Hematopoietic multipotent progenitor cell (in vitro differentiated cells): ENCODE measurements around the gene LRRTM4. TPM values are rescaled to one million over a fixed set of nuclear protein-coding genes. Genes with fewer than 3 reads are reported as not detected.

Experiments used
- DNase-seq, 3 donors: peaks; one replicate each; pipeline ENCODE4 v3.0.0-alpha.2; 2011 to 2015; ENCODE audit warnings: low read depth in 2 of 3, low spot score in 2 of 3
- total RNA-seq: library from RNA; depleted of rRNA; stranded (reverse); fragments of >200 nt; gene quantifications from one replicate; pipeline ENCODE4 v1.2.3, GENCODE V29; 2012

The LRRTM4 gene
- not detected for total RNA-seq

DNA sequence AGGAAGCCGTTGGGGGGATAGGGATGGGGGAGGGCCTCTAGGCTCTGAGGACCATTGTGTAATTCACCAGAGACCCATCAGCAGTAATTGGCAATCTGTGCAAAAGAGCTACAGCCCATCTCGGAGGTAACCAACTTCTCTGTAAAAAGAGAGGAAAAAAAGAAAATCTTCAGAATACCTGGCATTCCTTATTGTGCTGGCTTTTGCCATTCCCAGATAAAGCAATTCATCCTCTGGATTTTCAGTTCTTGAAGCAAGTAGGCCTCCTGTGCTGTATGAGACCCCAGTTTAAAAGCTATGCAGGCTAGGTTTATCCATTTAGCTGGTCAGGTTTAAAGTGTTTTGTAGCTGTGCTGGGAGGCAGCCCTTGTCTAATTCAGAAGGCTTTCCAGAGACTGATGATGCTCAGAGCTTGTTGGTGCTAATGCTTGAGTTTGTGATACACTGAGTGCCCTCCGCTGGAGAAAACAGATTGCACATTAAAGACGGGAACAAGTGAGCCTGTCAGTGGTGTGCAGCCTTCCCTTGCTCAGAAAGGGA lies at the start of gene LRRTM4:
Gene LRRTM4 (minus strand): TSS at position 446 of the 540 bp plus-strand sequence.
- no peak for DNase-seq

GRCh38 chr2:77571545-77571944 lies 49.4 kb upstream of the LRRTM4 start:
- DNase-seq: no peak

DNA sequence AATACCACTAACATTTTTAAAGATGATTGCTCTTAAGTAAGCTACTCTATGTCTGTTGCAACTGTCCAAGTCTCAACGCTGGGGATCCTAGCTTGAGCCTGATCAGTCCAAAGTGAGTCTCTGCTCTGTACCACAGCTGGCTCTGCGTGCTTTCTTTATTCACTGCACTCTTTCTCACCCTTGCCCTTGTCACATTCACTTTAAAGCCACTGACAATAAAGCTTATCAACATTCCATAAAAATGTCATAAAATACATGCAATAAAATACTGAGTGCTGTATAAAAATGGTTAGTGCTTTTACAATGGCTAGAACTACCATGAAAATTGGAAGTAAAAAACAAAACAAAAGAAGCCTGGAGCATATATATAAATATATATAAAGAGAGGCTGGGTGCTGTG lies 45.5 kb upstream of the LRRTM4 start:
- DNase-seq: no peak

DNA sequence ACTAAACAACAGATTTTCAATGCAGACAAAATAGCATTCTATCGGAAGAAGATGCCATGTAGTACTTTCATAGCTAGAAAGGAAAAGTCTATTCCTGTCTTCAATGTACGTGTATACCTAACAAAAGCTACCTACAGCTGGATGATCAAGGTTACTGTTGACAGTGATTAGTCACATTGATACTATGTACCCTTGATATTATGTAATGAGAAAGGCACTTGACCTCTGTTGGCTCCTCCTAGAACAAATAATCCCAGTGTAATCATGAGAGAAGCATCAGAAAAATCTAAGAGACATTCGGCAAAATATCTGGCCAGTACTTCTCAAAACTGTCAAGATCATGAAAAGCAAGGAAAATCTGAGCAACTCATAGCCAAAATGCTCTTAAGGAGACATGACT lies 44.4 kb upstream of the LRRTM4 start:
- no peak for DNase-seq

- no peak for DNase-seq
Measured at GRCh38 chr2:77566131-77566530, 44.0 kb upstream of the LRRTM4 start.

GRCh38 chr2:77552956-77553355 lies 30.8 kb upstream of the LRRTM4 start:
- no peak for DNase-seq

DNA sequence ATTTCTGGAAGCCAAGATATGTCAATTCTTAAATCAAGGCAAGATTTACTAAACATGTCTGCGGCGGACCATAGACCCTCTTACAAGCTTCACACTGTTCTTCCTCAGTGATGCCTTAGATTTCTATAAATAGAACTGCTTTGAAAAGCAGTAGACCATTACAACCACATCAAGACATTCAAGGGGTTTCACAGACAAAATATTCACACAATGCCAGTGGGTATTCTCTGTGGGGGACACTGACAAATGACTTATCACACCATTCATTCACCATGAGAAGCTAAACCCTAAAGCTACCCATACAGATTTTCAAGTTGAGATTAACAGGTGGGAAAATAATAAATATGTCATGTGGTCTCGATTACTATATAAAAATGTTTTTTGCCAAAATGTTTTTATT lies 15.9 kb upstream of the LRRTM4 start:
- DNase-seq: no peak

- DNase-seq: no peak
Measured at GRCh38 chr2:77522888-77523287, 712 bp upstream of the LRRTM4 start.

DNA sequence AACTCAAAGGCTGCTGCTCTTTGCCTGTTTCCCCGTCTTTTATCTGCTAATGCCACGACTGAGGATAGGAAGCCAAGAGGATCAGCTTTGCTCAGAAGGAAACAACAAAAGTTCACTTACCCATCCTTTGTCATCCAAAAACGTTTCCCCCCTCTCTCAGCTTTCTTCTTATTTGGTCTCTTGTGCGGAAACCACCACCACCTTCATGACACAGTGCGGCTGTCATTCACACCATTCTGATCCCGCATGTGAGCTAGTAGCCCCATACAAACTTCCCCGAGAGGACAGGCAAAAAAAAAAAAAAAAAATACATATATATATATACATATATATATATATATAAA lies 656 bp downstream of the LRRTM4 start:
- no peak for DNase-seq

- DNase-seq: no peak
Measured at GRCh38 chr2:77520641-77521547, 1.3 kb downstream of the LRRTM4 start.

- no peak for DNase-seq
Measured at GRCh38 chr2:77519888-77520506, 2.2 kb downstream of the LRRTM4 start.

DNA sequence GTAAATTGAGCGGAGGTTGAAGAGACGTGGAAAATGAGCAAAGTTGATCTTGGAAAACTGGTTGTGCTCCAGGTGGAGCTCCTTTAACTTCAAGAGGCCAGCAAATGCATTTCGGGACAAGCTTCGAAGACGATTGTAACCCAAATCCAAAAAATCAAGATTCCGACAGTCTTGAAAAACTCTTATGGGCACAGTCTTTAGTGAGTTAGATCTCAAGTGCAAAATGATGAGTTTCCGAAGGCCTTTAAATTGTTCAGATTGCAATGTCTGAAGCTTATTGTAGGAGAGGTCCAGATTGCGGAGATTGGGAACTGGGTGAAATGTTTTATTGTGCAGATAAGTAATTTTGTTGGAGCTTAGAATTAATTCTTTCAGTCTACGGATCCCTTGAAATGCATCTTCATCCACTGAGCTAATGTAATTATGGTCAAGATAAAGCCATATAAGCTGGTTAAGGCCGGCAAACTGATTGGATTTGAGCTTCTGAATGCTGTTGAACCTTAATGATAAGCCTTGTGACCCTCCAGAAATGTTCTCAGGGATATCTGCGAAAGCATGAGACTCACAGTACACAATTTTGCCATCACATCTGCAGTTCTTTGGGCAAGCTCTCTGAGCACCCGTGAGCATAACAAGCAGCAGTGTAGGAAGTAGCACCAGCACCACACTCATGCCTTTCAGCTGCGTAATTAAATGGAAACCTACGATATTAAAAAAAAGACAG lies 2.9 kb downstream of the LRRTM4 start:
- DNase-seq: no peak

GRCh38 chr2:77518311-77518710 lies 3.9 kb downstream of the LRRTM4 start:
- no peak for DNase-seq

GRCh38 chr2:77513191-77513590 lies 9.0 kb downstream of the LRRTM4 start:
- DNase-seq: no peak

DNA sequence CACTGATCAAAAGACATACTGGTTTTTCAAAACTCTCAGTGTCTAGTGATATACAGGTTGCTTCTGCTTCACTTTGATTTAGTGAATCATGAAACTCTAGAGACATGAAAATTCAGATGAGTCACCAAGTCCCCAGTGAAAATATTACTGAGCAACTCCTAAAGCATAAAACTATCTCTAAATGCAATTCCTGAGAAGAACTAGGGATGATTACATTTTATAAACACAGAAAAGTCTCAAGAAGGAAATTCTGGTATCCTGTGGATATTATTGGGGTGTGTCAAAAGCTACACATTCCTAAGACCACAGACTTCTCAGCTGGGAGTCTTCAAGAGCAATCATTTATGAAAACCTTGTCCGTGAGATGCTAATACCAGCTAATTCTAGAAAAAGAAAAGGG lies 9.7 kb downstream of the LRRTM4 start:
- DNase-seq: no peak

- DNase-seq: no peak
Measured at GRCh38 chr2:77508511-77508910, 13.7 kb downstream of the LRRTM4 start.

- DNase-seq: no peak
Measured at GRCh38 chr2:77507657-77508056, 14.5 kb downstream of the LRRTM4 start.

DNA sequence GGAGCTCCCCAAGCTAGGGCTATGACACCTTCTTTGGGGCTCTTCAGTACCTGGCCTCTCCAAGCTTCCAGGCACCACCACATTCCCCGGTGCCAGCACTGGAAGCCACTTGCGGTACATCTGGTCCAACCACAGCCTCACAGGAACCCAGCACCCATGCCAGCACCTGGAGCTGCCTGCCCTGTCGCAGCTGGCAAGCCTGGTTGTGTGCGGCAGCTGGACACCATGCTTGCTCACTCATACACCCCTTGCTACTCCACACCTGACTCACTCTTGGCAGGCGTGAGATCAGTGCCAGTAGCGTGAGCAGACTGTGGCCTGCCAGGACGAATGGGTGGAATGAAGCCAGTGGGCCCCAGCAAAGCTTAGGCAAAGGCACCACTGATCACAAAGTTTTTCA lies 34.0 kb downstream of the LRRTM4 start:
- DNase-seq: no peak

DNA sequence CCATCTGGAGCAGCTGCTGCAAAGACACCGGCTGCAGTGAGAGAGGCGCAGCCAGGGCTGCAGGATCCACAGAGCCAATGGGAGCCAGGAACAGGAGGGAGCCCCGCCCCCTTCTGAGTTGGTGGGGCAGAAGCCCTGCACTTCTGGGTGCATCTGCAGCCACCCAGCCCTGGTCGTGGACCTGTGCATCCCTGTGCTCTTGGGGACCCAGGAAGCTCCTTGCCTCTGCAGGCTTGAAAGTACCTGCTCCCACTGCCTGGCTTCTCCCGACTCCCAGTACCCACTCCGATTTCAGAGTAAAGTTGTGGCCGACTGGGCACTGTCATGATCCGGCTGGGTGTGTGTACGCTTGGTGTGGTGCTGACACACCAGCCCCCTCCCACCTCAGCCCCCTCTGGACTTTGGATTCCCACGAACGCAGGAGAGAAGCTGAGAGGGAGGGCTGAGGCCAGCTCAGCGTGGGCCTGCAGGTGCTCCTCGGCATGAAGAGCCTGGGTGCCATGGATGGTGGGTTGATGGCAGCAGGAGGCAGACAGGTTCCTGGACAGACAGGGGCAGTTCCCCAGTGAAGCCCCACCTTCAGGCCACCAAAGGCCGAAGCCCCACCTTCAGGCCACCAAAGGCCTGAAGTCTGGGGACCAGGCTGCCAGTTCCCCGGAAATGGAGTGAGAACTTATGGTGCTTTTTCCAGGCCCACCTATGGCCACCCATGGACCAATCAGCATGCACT lies 34.9 kb downstream of the LRRTM4 start:
- DNase-seq: no peak

- peak in 2 of 3 donors; percentile 10 to 17 for DNase-seq
Measured at GRCh38 chr2:77484026-77484425, 38.1 kb downstream of the LRRTM4 start.

DNA sequence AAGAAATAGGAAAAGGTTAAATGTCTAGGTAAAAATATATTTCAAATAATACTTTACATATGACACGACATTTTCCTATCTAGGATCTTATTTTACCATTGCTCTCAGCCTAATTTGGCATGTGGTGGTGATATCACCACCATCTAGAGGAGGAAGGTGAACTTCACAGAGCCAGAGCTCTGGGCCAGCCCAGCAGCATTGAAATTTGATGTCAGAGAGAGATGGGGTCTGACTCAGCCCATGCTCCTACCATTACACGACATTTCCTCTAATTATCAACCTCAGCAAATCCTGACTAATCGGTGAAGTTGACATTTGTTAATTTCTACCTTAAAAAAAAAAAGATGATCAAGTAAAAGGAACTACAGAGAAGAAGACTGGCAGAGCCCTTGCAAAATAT lies 42.3 kb downstream of the LRRTM4 start:
- DNase-seq: no peak
